Duodenal mucosa (tissue), 2 donors: ENCODE results near the gene EML1.

Source experiments
- H3K27ac ChIP-seq: one replicate; pipeline ENCODE4 v1.7.0; 2013; ENCODE audit warnings: low read depth, low read length
- H3K27me3 ChIP-seq, 2 donors: one replicate each; pipeline ENCODE4 v1.7.0; 2013; ENCODE audit warnings: low read length in 2 of 2, control low read depth in 1 of 2; ENCODE audit not compliant: insufficient read depth in 2 of 2, control insufficient read depth in 1 of 2
- H3K36me3 ChIP-seq, 2 donors: one replicate each; pipeline ENCODE4 v1.7.0; 2013; ENCODE audit warnings: low read length in 2 of 2, control low read depth in 1 of 2; ENCODE audit not compliant: insufficient read depth in 2 of 2, control insufficient read depth in 1 of 2
- H3K4me1 ChIP-seq, 2 donors: one replicate each; pipeline ENCODE4 v1.7.0; 2013; ENCODE audit warnings: low read length in 2 of 2, control low read depth in 1 of 2; ENCODE audit not compliant: insufficient read depth in 2 of 2, control insufficient read depth in 1 of 2
- H3K4me3 ChIP-seq, 2 donors: one replicate each; pipeline ENCODE4 v1.7.0; 2013; ENCODE audit warnings: low read length in 2 of 2, low read depth in 1 of 2
- H3K9ac ChIP-seq, 2 donors: one replicate each; pipeline ENCODE4 v1.7.0; 2013; ENCODE audit warnings: low read length in 2 of 2, low read depth in 1 of 2
- H3K9me3 ChIP-seq, 2 donors: one replicate each; pipeline ENCODE4 v1.7.0; 2013; ENCODE audit warnings: low read length in 2 of 2, control low read depth in 1 of 2; ENCODE audit not compliant: control insufficient read depth in 1 of 2

Gene EML1

DNA sequence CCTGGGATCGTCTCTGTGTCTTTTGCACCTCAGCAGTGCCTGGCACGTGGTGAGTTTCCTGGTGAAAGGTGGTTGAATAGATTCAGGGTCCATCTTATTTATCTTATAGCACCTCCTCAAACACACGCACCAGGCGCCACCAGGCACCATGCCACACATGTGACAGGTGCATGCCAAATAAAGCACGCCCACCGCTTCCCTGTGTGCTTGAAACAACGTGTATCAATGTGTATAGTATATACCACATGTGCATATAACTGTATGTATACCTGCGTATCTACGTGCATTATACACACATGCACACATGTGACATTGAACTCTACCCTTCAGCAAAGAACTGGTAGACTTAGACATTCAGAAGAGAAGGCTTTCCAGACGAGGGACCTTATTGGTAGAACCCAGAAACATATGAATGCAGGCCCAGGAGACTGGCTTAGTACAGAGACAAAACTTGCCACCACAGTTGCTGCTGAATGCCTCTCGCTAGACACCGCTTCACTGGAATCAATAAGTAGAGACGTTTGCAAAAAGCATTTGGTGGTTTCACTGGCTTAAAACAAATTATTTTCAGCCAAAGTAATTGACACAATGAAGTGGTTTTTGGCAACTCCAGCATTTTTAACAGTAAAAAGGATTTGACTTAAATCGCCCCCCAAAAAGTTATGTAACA lies 10.0 kb downstream of the EML1 start:
- no peak overlapping the region for H3K9ac ChIP-seq
- H3K4me1 ChIP-seq, result no peaks in the 10 kb centered on the region
- no peak overlapping the region for H3K4me3 ChIP-seq
- H3K27me3 ChIP-seq, result no peaks in the 10 kb centered on the region
- no peaks in the 10 kb centered on the region for H3K9me3 ChIP-seq
- no peaks in the 10 kb centered on the region for H3K36me3 ChIP-seq
- no peak overlapping the region for H3K27ac ChIP-seq

DNA sequence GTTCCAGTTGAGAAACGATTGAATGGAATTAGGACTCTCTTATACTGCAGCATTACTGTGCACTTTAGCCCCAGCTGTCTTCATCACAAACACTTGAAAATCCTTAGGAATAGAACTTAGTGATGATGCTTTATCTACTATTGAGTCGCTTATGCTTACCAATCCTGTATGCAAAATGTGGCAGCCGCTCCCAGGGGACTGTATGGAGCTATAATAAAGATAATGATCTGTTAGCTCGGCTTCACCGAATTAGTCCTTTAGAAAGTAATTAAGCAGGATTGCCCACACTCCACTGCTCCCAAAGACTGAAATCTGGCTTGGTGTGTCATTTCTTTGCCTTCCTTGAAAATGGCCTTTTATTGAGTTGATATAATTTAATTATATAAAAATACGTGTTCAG lies 10.6 kb downstream of the EML1 start:
- Histone ChIP-seq H3K27ac (no peak overlapping the region), H3K4me3 (no peak overlapping the region), H3K9me3 (no peaks in the 10 kb centered on the region), H3K36me3 (no peaks in the 10 kb centered on the region), H3K9ac (no peak overlapping the region), H3K4me1 (no peaks in the 10 kb centered on the region), H3K27me3 (no peaks in the 10 kb centered on the region)

DNA sequence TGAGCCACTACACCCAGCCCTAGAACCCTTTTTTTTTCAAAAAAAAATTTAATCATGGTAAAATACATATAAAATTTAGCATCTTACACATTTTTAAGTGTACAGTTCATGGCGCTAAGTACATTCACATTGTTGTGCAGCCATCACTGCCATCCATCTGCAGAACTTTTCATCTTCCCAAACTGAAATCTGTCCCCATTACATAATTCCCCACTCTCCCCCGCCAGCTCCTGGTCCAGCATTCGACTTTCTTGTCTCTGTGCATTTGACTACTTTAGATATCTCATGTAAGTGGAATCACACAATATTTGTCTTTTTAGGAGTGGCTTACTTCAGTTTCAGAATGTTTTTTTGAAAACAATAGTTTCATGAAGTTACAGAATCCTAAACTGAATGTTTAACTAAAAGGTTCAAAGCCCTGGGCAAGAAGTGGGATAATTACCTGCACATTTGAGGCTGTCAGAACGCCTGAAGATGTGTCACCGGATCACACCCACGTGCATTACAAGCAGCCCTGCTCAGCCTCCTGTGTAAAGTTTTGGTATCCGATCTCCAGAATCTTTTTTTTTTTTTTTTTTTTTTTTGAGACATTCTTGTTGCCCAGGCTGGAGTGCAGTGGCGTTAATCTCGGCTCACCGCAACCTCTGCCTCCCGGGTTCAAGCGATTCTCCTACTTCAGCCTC lies 12.7 kb downstream of the EML1 start:
- no peaks in the 10 kb centered on the region for H3K4me1 ChIP-seq
- no peaks in the 10 kb centered on the region for H3K36me3 ChIP-seq
- H3K27me3 ChIP-seq, result no peaks in the 10 kb centered on the region
- H3K4me3 ChIP-seq, result no peak overlapping the region
- H3K9me3 ChIP-seq, result no peaks in the 10 kb centered on the region
- H3K27ac ChIP-seq, result no peak overlapping the region
- H3K9ac ChIP-seq, result no peak overlapping the region

DNA sequence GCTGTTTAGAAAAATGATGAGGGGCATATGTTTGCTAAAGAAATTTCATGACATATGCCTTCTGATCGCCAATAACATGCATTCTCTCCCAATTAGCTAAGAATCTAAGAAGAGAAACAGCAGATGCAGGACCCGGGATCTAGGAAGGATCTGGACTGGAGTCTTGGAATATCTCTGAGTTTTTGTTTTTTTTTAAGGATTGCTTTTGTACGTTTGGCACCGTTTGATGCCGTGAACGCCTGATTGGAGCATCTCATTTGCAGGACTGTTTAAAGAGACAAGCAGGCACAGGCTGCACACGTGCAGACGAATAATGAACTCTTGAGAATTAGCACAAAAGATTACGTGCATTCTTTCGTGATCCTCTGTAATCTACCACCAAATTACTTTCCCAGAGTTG lies 13.6 kb downstream of the EML1 start:
- no peaks in the 10 kb centered on the region for H3K4me1 ChIP-seq
- H3K4me3 ChIP-seq, result no peak overlapping the region
- no peaks in the 10 kb centered on the region for H3K9me3 ChIP-seq
- H3K36me3 ChIP-seq, result no peaks in the 10 kb centered on the region
- H3K9ac ChIP-seq, result no peak overlapping the region
- peaks cover 0 to under 1% of the 10 kb centered on the region in 2 donors for H3K27me3 ChIP-seq
- no peak overlapping the region for H3K27ac ChIP-seq

DNA sequence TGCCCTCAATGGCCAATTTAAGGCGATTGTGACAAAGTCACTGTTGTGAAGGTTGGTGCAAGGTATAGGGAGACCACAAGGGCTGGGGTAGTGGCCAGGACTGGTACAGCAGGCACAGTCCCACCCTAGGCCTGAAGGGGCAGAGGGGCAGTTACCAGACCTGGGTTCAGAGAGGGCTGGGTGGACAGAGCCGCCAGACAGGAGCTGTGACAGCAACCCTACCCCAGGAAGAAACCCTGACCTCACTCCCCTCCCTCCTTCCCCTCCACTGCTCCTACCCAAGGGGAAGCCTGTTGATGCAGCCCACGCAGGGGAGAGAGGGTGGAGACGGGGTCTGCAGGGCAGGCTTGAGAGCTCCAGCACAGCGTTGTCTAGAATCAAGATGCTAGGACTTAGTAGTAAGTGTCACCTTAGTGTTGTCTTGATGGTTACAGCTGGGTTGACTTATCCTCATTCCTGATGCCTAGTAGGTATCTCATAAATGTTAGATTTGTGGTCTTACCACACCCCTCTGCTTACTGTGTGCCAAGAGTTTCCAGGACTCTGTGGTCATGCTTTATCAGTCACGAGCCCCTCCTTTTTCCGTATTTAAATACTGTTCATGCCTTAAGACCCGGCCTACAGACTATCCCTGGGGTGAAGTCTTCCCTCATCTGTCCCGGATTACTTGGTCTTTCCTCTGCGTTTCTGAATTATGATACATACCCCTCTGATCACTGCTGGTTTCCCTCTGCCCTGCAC lies 14.4 kb downstream of the EML1 start:
- Histone ChIP-seq H3K27ac (no peak overlapping the region), H3K9me3 (no peaks in the 10 kb centered on the region), H3K9ac (no peak overlapping the region), H3K27me3 (peaks cover 6 to 8% of the 10 kb centered on the region in 2 donors), H3K36me3 (no peaks in the 10 kb centered on the region), H3K4me1 (no peaks in the 10 kb centered on the region), H3K4me3 (no peak overlapping the region)

DNA sequence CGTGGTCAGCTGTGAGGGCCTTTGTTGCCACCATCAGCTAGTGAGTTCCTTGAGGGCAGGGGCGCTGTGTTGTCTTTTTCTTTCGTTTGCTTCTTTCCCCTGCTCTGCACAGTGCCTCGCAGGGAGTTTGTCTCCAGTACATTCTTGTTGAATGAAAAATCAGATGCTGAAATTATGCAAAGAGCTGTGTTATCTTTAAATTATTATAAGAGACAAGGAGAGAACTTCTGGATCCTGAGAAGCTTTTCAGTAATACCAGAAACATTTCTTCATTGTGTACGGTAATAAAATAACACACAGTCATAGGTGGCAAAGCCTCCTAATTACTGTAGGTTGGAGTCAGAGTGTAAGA lies 14.9 kb downstream of the EML1 start:
- Histone ChIP-seq H3K36me3 (no peaks in the 10 kb centered on the region), H3K9me3 (no peaks in the 10 kb centered on the region), H3K27ac (no peak overlapping the region), H3K9ac (no peak overlapping the region), H3K4me1 (no peaks in the 10 kb centered on the region), H3K4me3 (no peak overlapping the region), H3K27me3 (peaks cover 6 to 8% of the 10 kb centered on the region in 2 donors)

DNA sequence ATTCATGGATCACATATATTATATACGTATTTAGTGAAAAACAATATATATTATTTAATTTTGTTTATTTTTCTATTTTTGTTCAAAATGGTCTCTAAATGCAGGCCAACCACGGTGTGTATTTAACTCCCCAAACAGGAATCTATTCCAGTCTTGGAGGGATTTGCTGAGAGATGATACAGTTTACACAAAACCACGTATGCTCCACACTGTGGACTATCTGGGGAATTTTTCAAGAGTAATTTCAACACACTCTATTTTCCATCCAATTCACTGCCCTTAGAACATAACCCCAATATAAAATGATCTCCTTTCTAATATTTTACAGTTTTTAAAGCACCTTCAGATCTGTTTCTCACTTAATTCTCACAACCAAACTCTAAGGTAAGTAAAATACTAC lies 15.3 kb downstream of the EML1 start:
- no peak overlapping the region for H3K27ac ChIP-seq
- H3K4me1 ChIP-seq, result no peaks in the 10 kb centered on the region
- H3K9me3 ChIP-seq, result no peaks in the 10 kb centered on the region
- no peaks in the 10 kb centered on the region for H3K36me3 ChIP-seq
- H3K27me3 ChIP-seq, result peaks cover 6 to 8% of the 10 kb centered on the region in 2 donors
- H3K9ac ChIP-seq, result no peak overlapping the region
- H3K4me3 ChIP-seq, result no peak overlapping the region

DNA sequence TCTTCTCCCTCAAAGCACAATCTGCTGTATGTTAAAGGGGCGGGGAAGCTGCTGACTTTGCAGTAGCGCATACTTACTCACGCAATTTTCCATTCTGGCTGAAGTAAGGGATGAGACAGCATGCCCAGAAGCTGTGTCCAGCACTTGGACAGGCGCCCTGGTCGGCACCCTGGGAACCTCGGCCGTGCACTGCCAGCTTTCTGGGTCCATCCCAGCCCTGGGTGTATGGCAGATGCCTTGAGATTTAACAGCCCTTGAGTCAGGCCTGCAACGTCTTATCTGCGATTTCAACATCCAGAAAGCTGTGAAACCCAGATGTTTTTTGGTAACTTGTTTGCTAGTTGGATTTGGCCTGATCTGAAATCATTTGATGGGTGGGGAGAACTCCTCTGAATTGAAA lies 16.1 kb downstream of the EML1 start:
- Histone ChIP-seq H3K9me3 (no peaks in the 10 kb centered on the region), H3K4me1 (no peaks in the 10 kb centered on the region), H3K9ac (no peak overlapping the region), H3K4me3 (no peak overlapping the region), H3K27ac (no peak overlapping the region), H3K27me3 (peaks cover 6 to 8% of the 10 kb centered on the region in 2 donors), H3K36me3 (no peaks in the 10 kb centered on the region)

DNA sequence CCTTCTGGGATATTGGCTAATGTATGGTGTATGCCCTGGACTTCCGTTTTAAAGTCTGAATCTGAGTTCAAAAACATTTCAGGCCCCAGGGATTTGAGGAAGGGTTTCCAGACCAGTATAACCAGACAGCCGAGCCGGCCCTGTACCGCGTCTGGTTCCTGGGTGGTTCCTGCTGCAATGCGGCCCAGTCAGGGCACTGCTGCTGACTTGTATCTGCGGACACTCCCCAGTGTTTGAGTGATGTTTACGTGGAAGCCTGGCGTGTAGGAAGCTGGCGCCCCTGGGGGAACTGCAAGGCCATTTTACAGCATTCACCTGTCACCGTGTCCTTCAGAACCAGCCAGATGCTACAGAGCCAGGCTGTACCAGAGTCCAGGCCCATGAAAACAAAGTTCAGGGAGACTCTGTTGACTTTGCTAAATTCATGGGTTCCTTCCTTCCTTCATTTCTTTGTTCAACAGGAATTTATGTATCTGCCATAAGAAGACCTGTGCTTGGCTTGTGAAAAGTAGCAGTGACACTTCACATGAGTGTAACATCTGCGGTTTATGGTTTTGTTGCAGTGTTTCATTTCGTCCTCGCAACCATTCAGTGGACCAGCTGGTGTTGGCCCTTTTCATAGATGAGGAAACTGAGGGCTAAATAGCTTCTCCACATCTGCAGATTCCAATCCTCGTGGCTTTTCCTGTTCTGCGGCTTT lies 16.8 kb downstream of the EML1 start:
- Histone ChIP-seq H3K9ac (no peak overlapping the region), H3K9me3 (no peaks in the 10 kb centered on the region), H3K4me3 (no peak overlapping the region), H3K4me1 (no peaks in the 10 kb centered on the region), H3K36me3 (no peaks in the 10 kb centered on the region), H3K27ac (no peak overlapping the region), H3K27me3 (peaks cover 6 to 8% of the 10 kb centered on the region in 2 donors)

DNA sequence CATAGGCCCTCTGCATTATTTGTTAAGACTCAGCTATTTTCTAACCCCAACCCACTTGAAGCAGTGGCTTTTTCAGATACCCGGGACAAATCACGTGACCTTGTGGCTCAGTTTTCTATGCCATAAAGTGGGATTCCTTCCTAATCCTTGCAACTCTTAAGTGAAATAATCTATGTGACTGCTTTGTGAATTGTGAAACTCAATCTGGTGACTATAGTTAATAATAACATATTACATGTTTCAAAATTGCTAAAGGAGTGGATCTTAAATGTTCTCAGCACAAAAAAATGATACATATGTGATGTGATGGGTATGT lies 17.3 kb downstream of the EML1 start:
- no peak overlapping the region for H3K4me3 ChIP-seq
- no peak overlapping the region for H3K27ac ChIP-seq
- H3K9me3 ChIP-seq, result no peaks in the 10 kb centered on the region
- no peaks in the 10 kb centered on the region for H3K4me1 ChIP-seq
- H3K27me3 ChIP-seq, result peaks cover 6 to 8% of the 10 kb centered on the region in 2 donors
- H3K36me3 ChIP-seq, result no peaks in the 10 kb centered on the region
- H3K9ac ChIP-seq, result no peak overlapping the region
